Breast epithelium (tissue), 3 donors: ENCODE data around the gene CDIPT.

Experiments used
- CTCF ChIP-seq, 3 donors: fragments of 450-650 bp; IDR thresholded peaks; one replicate each; pipeline ENCODE4 v1.5.1; 2016 to 2017; ENCODE audit warnings: antibody characterized with exemption in 3 of 3, mild to moderate bottlenecking in 3 of 3, moderate library complexity in 3 of 3
- POLR2A ChIP-seq: fragments of 450-650 bp; IDR thresholded peaks from one replicate; pipeline ENCODE4 v1.6.1; 2016; ENCODE audit warnings: antibody characterized with exemption, mild to moderate bottlenecking, moderate library complexity
- POLR2AphosphoS5 ChIP-seq, 3 donors: sonication (generic); formaldehyde crosslinking; IDR thresholded peaks; one replicate each; pipeline ENCODE4 v1.6.1; 2017; ENCODE audit warnings: antibody characterized with exemption in 3 of 3

DNA sequence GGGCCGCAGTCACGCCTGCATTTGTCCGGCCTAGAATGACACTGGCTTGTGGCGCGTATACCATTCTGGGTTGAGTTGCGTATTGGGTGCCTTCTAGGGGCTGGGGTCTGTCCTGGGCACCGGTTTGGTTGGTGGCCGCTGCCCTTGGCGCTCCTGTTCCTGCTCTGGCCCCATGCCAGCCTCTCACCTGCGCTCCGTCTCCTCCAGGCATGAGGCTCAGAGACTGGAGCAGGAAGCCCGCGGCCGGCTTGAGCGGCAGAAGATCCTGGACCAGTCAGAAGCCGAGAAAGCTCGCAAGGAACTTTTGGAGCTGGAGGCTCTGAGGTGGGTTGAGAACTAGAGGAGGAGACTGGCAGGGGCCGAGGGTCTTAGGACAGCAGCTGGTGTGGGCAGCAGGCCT lies 17.4 kb downstream of the CDIPT start:
- TF ChIP-seq CTCF (IDR thresholded peaks at IDR 0.05) = no peak
- no peak for TF ChIP-seq POLR2A
- TF ChIP-seq POLR2AphosphoS5 (IDR thresholded peaks at IDR 0.05) = no peak
